Stimulated activated naive CD4-positive, alpha-beta T cell (primary cell): ENCODE results near the gene S100Z.
"Not testable (repeated sequence)": the region's sequence is repeated elsewhere in the genome, so short reads cannot be mapped to it uniquely, and the experiment has no call there.

ENCODE experiments used
- DNase-seq, 6 experiments: peaks; one replicate each; lab custom pipeline; 2025; lab: John Stamatoyannopoulos, UW

The S100Z gene

DNA sequence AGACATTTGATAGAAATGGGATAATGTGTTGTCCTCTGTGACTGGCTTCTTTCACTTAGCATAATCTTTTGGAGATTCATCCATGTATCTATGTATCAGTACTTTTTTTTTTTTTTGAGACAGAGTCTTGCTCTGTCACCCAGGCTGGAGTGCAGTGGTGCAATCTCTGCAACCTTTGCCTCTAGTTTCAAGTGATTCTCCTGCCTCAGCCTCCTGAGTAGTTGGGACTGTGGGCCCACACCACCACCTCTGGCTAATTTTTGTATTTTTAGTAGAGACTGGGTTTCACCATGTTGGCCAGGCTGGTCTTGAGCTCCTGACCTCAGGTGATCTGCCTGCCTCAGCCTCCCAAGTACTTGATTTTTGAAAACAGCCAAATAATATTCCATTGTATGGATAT lies 23.4 kb upstream of the S100Z start:
- not testable (repeated sequence) for DNase-seq

GRCh38 chr5:76831110-76831452 lies 18.7 kb upstream of the S100Z start:
- DNase-seq: no peak

GRCh38 chr5:76836181-76836580 lies 13.6 kb upstream of the S100Z start:
- no peak for DNase-seq

DNA sequence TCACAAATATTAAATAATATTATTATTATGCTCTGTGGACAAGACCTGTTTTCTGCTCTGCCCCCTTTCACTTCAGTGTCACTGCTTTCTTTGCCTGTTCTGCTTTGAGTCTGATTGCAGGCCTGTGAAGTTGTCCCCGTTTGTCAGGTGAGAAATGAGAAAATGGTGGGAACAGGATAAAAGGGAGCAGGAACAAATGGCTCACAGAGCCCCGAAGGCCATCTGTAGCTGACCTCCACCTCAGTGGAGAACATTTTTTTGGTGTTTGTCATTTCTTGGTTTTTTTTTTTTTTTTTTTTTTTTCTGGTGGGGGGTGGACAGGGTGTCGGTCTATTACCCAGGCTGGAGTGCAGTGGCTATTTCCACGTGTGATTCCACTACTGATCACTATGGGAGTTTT lies 13.2 kb upstream of the S100Z start:
- DNase-seq: no peak

DNA sequence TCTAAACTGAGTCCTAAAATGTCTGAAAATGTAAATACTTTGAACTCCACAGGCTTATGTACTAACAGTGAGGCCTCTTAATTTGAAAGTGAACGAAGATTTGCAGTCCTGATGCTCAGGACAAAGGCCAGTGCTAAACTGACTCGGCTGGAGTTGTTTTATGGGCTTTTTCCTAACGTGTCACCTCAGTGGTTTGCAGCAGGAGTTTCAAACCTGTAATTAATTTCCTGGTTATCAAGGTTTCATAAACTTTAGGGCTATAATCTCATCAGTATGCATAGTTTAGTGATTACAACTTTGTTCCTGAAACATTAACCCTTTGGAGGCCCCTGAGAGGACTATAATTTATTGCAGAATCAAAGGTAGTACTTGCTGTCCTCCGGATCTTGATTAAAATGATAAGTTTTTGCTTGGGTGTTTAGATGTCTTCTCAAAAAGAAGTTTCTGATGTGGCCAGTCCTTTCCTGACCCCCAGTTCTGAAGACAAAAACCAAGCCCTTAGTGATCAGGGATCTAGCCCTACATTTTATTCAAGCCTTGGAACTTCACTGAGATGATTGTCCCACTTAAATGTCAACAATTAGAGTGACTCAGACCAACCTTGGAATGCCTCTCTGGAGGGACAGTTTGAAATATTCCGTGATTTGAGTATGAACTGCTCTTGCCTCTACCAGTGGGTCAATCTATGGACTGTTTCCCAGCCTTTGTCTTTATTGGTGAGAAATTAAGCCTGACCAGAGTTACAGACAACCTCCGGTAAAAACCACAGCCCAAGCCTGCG lies 11.1 kb upstream of the S100Z start:
- DNase-seq: no peak

GRCh38 chr5:76841361-76841760 lies 8.5 kb upstream of the S100Z start:
- DNase-seq: no peak

GRCh38 chr5:76845890-76846289 lies 3.9 kb upstream of the S100Z start:
- no peak for DNase-seq

DNA sequence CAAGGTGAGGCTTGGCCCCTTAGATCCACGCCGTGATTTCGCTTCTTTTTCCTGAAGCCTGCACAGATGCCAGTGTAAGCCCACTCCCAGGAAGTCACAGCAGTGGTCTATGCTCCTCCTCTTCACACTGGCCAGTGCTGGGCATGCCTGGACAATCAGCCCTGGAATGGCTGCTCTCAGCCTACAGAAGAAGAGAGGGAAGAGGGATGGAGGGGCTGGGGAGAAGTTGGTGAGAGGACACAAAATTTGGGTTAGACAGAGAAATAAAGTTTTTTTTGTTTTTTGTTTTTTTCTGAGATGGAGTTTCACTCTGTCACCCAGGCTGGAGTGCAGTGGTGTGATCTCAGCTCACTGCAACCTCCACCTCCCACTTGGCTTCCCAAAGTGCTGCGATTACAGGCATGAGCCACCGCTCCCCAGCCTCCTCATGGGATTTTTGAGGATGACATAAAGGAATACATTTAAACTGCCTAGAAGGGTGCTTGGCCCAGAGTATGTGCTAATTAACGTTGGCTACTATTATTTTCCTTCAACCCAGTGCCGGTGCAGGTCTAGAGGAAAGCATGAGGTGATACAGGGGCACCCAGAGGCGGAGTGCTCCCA lies 830 bp downstream of the S100Z start:
- DNase-seq: no peak

GRCh38 chr5:76851728-76852369 lies 2.0 kb downstream of the S100Z start:
- no peak for DNase-seq

DNA sequence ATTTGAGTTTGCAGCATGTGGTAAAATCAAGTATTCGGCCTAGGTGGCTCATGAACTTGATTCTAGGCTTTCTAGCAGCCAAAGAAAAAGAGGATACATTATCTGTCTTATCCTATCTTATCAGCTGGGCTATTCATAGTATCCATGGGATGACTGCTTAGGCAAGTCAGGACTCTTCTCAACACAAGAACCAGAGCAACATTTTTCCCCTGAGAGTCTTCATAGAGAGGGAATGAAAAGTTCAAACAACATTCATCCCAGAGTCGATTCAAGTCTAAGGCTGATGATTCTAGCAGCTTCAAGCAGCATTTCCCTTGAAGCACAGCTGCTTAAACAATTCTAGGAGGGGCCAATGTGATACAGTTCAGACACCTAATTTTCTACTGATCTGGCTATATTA lies 3.0 kb downstream of the S100Z start:
- no peak for DNase-seq

DNA sequence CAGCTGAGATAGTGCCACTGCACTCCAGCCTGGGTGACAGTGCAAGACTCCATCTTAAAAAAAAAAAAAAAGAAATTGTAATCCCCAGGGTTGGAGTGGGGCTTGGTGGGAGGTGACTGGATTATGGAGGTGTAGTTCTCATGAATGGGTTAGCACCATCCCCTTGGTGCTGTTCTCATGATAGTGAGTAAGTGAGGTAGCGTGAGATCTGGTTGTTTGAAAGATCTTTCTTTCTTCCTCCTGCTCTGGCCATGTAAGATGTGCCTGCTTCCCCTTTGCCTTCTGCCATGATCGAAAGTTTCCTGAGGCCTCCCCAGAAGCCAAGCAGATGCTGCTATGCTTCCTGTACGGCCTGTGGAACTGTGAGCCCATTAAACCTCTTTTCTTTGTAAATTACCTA lies 3.9 kb downstream of the S100Z start:
- not testable (repeated sequence) for DNase-seq

DNA sequence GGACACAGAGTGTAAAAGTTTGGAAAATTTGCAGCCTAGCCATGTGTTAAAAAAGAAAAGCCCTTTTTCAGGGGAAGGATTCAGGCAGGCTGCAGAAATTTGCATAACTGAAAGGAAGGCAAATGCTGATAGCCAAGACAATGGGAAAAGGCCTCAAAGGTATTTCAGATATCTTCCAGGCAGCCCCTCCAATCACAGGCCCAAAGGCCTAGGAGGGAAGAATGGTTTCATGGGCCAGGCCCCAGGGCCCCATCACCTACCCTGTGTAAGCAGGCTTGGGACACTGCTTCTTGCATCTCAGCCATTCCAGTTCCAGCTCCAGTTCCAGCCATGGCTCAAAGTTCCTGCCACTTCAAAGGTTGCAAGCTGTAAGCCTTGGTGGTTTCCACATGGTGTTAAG lies 4.8 kb downstream of the S100Z start:
- no peak for DNase-seq

- DNase-seq: not testable (repeated sequence)
Measured at GRCh38 chr5:76855501-76855900, 5.7 kb downstream of the S100Z start.

GRCh38 chr5:76855961-76856360 lies 6.1 kb downstream of the S100Z start:
- DNase-seq: peak in 3 of 6 experiments; percentile 39 to 53 (median 45)

GRCh38 chr5:76856800-76857199 lies 7.0 kb downstream of the S100Z start:
- not testable (repeated sequence) for DNase-seq

DNA sequence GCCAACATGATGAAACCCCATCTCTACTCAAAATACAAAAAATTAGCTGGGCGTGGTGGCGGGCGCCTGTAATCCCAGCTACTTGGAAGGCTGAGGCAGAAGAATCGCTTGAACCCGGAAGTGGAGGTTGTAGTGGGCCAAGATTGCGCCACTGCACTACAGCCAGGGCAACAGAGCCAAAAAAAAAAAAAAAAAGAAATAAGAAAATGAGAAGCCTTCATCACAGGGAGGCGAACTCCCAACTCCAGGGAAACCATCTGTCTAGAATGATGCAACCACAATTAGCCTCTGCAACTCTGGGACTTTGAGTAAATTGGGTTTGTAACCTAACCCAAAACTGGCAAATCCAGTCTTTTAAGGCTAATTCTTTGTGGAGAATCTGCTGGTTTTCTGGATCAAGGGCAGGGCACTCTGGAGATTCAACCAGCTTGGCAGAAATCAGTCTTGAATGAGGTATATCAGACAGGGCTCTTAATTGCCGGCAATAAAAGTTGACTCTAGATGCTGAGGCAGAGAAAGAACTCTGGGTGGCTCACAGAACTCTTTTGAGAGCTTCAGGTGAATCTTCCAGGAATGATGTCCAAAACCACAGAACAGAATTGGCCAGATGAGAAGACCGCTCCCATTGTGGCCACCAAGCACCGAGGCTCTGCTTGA lies 9.9 kb downstream of the S100Z start:
- no peak for DNase-seq

DNA sequence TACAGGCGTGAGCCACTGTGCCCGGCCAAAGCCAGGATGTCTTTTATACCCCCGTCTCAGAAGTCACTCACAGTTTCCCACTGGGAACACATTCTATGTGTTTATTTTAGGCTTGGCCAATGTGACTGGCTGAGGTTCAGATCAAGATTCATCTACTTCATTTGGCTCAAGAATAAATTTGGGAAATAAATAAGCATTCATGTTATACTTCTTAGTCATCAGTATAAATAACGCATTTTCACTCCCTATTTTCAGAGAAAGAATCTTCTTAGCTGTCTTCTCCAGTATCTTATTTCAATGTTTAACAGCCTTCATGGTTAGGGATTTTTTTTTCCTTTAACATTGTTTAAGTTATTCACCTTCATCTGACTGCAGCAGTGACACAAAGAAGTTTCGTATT lies 11.8 kb downstream of the S100Z start:
- no peak for DNase-seq

DNA sequence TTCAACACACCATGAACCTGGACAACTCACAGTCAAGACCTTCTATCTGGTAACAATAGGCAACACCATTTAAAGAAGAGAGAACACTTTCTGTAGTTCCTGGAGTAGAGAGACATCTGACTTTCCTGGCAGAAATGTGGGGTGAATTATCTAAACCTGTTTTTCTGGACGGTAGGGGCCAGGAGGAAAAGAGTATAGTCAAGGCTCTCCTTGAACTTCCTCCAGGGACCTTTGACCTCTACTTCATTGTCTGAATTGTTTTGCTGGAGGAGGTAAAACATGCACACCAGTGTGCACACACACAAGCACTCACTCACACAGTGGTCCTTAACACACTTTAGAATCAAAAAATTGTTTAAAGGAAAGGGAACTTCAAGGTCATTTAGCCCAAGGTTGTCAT lies 13.2 kb downstream of the S100Z start:
- DNase-seq: no peak

- DNase-seq: no peak
Measured at GRCh38 chr5:76866503-76866902, 16.7 kb downstream of the S100Z start.

GRCh38 chr5:76867038-76867437 lies 17.2 kb downstream of the S100Z start:
- DNase-seq: no peak

DNA sequence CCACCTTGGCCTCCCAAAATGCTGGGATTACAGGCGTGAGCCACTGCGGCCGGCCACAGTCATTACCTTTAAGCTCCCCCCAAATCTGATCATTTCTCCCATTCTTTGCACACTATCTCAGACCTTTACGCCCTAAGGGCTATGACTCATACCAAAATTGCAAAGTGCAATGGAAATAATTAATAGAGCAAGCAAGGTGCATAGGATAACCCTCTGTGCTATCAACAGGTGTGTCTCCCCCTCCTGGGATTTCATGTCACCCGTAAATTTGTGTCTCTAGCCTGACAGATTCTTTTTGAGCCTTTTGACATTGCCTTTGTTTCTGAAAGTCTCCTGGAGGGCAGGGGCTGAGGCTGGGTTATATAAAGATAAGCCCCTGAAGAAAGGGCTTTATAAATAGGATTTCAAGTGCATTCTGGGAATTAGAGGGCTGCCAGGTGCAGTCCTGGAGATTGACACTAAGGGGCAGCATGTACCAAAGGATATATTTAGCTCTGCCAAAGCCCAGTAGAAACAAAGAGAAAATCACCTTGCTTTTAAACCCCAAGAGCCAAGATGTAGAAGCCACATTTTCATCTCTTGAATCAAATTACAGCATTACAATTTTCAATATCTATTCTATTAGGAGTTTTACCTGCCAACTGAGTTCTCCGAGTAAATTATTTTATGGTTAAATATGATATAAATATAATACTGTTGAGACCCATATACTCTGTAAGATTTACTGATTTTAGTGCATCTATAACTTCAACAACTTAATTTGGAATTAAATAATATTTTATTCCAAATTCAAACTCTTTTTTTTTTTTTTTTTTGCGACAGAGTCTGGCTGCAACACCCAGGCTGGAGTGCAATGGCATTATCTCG lies 18.2 kb downstream of the S100Z start:
- peak; percentile 8 to 67 (median 32) for DNase-seq

DNA sequence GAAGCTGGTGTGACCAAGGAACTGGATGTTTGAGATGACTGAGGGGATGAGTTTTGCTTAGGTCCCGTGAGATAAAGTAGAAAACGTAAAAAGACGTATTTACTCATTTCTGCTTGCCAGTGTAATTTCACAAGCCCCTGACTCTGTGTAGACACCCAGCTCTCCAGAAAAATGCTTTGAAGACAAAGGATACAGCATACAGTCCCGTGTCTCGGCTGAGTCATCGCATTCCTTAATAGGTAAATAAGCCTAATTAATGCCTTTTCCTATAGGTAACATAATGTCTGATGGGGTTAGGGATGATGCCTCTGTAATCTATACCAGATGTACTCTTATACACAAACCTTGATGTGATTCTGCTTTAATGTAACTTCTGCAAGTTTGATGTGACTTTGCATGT lies 20.2 kb downstream of the S100Z start:
- DNase-seq: no peak
